Sigmoid colon (tissue), 7 donors: ENCODE data around the gene PPM1A. TPM values are rescaled to one million over a fixed set of nuclear protein-coding genes. Genes with fewer than 3 reads are reported as not detected.

Experiments
- DNase-seq: peaks from one replicate; pipeline ENCODE4 v3.0.0-alpha.2; 2019
- H3K27ac ChIP-seq, 4 donors: fragments of 200-600 bp; sonication (generic); one replicate each; pipeline ENCODE4 v1.5.1; 2016 to 2019; ENCODE audit warnings: mild to moderate bottlenecking in 1 of 4
- H3K27me3 ChIP-seq, 3 donors: fragments of 200-600 bp; sonication (generic); one replicate each; pipeline ENCODE4 v1.5.1; 2019; ENCODE audit warnings: mild to moderate bottlenecking in 1 of 3
- H3K36me3 ChIP-seq, 4 donors: fragments of 200-600 bp; sonication (generic); one replicate each; pipeline ENCODE4 v1.5.1; 2016 to 2019
- H3K4me1 ChIP-seq, 4 donors: fragments of 200-600 bp; sonication (generic); one replicate each; pipeline ENCODE4 v1.5.1; 2017 to 2019
- H3K4me3 ChIP-seq, 4 donors: fragments of 200-600 bp; sonication (generic); one replicate each; pipeline ENCODE4 v1.5.1; 2017 to 2019; ENCODE audit warnings: mild to moderate bottlenecking in 2 of 4, moderate library complexity in 1 of 4
- H3K9me3 ChIP-seq, 4 donors: fragments of 200-600 bp in 3 of 4; sonication (generic) in 3 of 4; one replicate each; pipeline versions ENCODE4 v1.5.1 to v1.6.1; 2013 to 2019
- CTCF ChIP-seq, 4 experiments: fragments of 450-650 bp in 3 of 4; fragments of 200-600 bp in 1 of 4; IDR thresholded peaks; one replicate each; pipeline ENCODE4 v1.5.1; 2016 to 2019; ENCODE audit warnings: antibody characterized with exemption in 4 of 4, mild to moderate bottlenecking in 3 of 4, moderate library complexity in 2 of 4
- EP300 ChIP-seq, 4 donors: sonication (generic); formaldehyde crosslinking; IDR thresholded peaks; one replicate each; pipeline ENCODE4 v1.6.1; 2017; ENCODE audit warnings: antibody characterized with exemption in 4 of 4
- POLR2A ChIP-seq, 2 donors: fragments of 450-650 bp; IDR thresholded peaks; one replicate each; pipeline ENCODE4 v1.6.1; 2016; ENCODE audit warnings: antibody characterized with exemption in 2 of 2, mild to moderate bottlenecking in 2 of 2, moderate library complexity in 2 of 2
- POLR2AphosphoS5 ChIP-seq, 4 donors: sonication (generic); formaldehyde crosslinking; IDR thresholded peaks; one replicate each; pipeline ENCODE4 v1.6.1; 2017; ENCODE audit warnings: antibody characterized with exemption in 4 of 4
- WGBS, 2 donors: extraction: QIAGEN DNeasy Blood & Tissue Kit; methylation state at CpG; one replicate each; pipeline ENCODE4 v1.1.7; 2013; 5-methylcytosine and 5-hydroxymethylcytosine counted together
- intact Hi-C: fragments of 100-400 bp; cut with DNase I; formaldehyde crosslinking; loops from one replicate; pipeline ENCODE4 v1.15.1; 2023
- polyA plus RNA-seq, 3 donors: library from polyadenylated mRNA; stranded (reverse); fragments of 200-250 nt; gene quantifications; one replicate each; pipeline ENCODE4 v1.2.3, GENCODE V29; 2013
- total RNA-seq, 4 donors: library from RNA; depleted of rRNA; stranded (reverse); fragments of >200 nt; gene quantifications; one replicate each; pipeline ENCODE4 v1.1.0, GENCODE V29; 2016
- donor health status: healthy with polysubstance abuse.
- donor health status: Bipolar disorder and iron deficiency.
- donor health status: healthy.

PPM1A gene
- total and polyA plus RNA-seq, 7 donors = 34.9 to 116 (median 55.6) TPM

GRCh38 chr14:60229614-60230013 lies 19.4 kb upstream of the PPM1A start:
- no peak for DNase-seq
- intact Hi-C loops = no loop called here
- no peaks in the 10 kb centered on the region for H3K36me3 ChIP-seq
- no peak overlapping the region for H3K27ac ChIP-seq
- H3K4me3 ChIP-seq = no peak overlapping the region
- H3K4me1 ChIP-seq = peaks cover 0 to 4% (median 0%) of the 10 kb centered on the region in 4 donors
- no peaks in the 10 kb centered on the region for H3K27me3 ChIP-seq
- no peak for TF ChIP-seq EP300 (IDR thresholded peaks at IDR 0.05)
- TF ChIP-seq POLR2A (IDR thresholded peaks at IDR 0.05) = no peak
- TF ChIP-seq CTCF (IDR thresholded peaks at IDR 0.05) = no peak
- TF ChIP-seq POLR2AphosphoS5 (IDR thresholded peaks at IDR 0.05) = no peak
- H3K9me3 ChIP-seq = peaks cover 0 to 4% (median 0%) of the 10 kb centered on the region in 4 donors

- intact Hi-C loops = no loop called here
- 95 to 96% methylated on average over 1 of the region's 1 CpG for WGBS, 2 donors
- TF ChIP-seq POLR2A (IDR thresholded peaks at IDR 0.05) = no peak
- no peak for TF ChIP-seq EP300 (IDR thresholded peaks at IDR 0.05)
- no peak for TF ChIP-seq POLR2AphosphoS5 (IDR thresholded peaks at IDR 0.05)
- no peak for TF ChIP-seq CTCF (IDR thresholded peaks at IDR 0.05)
- H3K9me3 ChIP-seq = peaks cover 0 to 4% (median 0%) of the 10 kb centered on the region in 4 donors
- no peaks in the 10 kb centered on the region for H3K36me3 ChIP-seq
- H3K27ac ChIP-seq = no peak overlapping the region
- no peaks in the 10 kb centered on the region for H3K27me3 ChIP-seq
- no peak overlapping the region for H3K4me3 ChIP-seq
- H3K4me1 ChIP-seq = peaks cover 0 to 7% (median 2%) of the 10 kb centered on the region in 4 donors
- DNase-seq = no peak
These were observed 16.8 kb upstream of the PPM1A start for GRCh38 chr14:60232185-60232584.

- Histone ChIP-seq H3K27ac (no peak overlapping the region), H3K9me3 (peaks cover 0 to 4% (median 0%) of the 10 kb centered on the region in 4 donors), H3K4me1 (peaks cover 0 to 7% (median 2%) of the 10 kb centered on the region in 4 donors), H3K27me3 (no peaks in the 10 kb centered on the region), H3K36me3 (no peaks in the 10 kb centered on the region), H3K4me3 (no peak overlapping the region)
- no peak for TF ChIP-seq POLR2AphosphoS5 (IDR thresholded peaks at IDR 0.05)
- no peak for TF ChIP-seq EP300 (IDR thresholded peaks at IDR 0.05)
- no peak for TF ChIP-seq CTCF (IDR thresholded peaks at IDR 0.05)
- no peak for TF ChIP-seq POLR2A (IDR thresholded peaks at IDR 0.05)
- intact Hi-C loops = no loop called here
- DNase-seq = no peak
- 91% methylated on average over 3 of the region's 3 CpGs for WGBS, 2 donors
These were observed 15.8 kb upstream of the PPM1A start for GRCh38 chr14:60233251-60233650.

GRCh38 chr14:60233891-60234290 lies 15.1 kb upstream of the PPM1A start:
- no peaks in the 10 kb centered on the region for H3K27me3 ChIP-seq
- TF ChIP-seq POLR2AphosphoS5 (IDR thresholded peaks at IDR 0.05) = no peak
- TF ChIP-seq EP300 (IDR thresholded peaks at IDR 0.05) = no peak
- no peak for TF ChIP-seq CTCF (IDR thresholded peaks at IDR 0.05)
- TF ChIP-seq POLR2A (IDR thresholded peaks at IDR 0.05) = no peak
- H3K27ac ChIP-seq = no peak overlapping the region
- H3K9me3 ChIP-seq = peaks cover 0 to 4% (median 0%) of the 10 kb centered on the region in 4 donors
- peaks cover 0 to 7% (median 2%) of the 10 kb centered on the region in 4 donors for H3K4me1 ChIP-seq
- intact Hi-C loops = no loop called here
- no peak for DNase-seq
- H3K4me3 ChIP-seq = no peak overlapping the region
- no peaks in the 10 kb centered on the region for H3K36me3 ChIP-seq

- WGBS, 2 donors = 13 to 64% methylated on average over 2 of the region's 2 CpGs
- DNase-seq = no peak
These were observed 13.6 kb upstream of the PPM1A start for GRCh38 chr14:60235440-60235839.

More at GRCh38 chr14:60235440-60235839, 13.6 kb upstream of the PPM1A start:
- Histone ChIP-seq H3K9me3 (peaks cover 0 to 4% (median 0%) of the 10 kb centered on the region in 4 donors), H3K36me3 (no peaks in the 10 kb centered on the region), H3K4me1 (peaks cover 0 to 7% (median 2%) of the 10 kb centered on the region in 4 donors), H3K27me3 (no peaks in the 10 kb centered on the region), H3K4me3 (no peak overlapping the region), H3K27ac (no peak overlapping the region)
- intact Hi-C loops = no loop called here
- no peak for TF ChIP-seq CTCF (IDR thresholded peaks at IDR 0.05)
- TF ChIP-seq EP300 (IDR thresholded peaks at IDR 0.05) = no peak
- no peak for TF ChIP-seq POLR2A (IDR thresholded peaks at IDR 0.05)
- no peak for TF ChIP-seq POLR2AphosphoS5 (IDR thresholded peaks at IDR 0.05)
